Stomach (tissue), 9 donors: ENCODE results near the gene DLK2. TPM values are rescaled to one million over a fixed set of nuclear protein-coding genes. Genes with fewer than 3 reads are reported as not detected.
"Not testable (repeated sequence)": the region's sequence is repeated elsewhere in the genome, so short reads cannot be mapped to it uniquely, and the experiment has no call there.

Experiments
- DNase-seq, 2 donors: peaks; one replicate each; pipeline versions ENCODE4 v3.0.0 to v3.0.0-alpha.2; 2013 to 2019
- H3K27ac ChIP-seq, 5 donors: fragments of 200-600 bp in 4 of 5; sonication (generic) in 4 of 5; one replicate each; pipeline ENCODE4 v1.5.1; 2013 to 2019; ENCODE audit warnings: mild to moderate bottlenecking in 1 of 5, moderate library complexity in 1 of 5
- H3K27me3 ChIP-seq, 3 donors: fragments of 200-600 bp; sonication (generic); one replicate each; pipeline ENCODE4 v1.5.1; 2017 to 2019; ENCODE audit warnings: mixed run types in 1 of 3
- H3K36me3 ChIP-seq, 4 donors: fragments of 200-600 bp; sonication (generic); 1 replicate in 3 of 4; 2 replicates in 1 of 4; pipeline ENCODE4 v1.5.1; 2016 to 2019
- H3K4me1 ChIP-seq, 4 donors: fragments of 200-600 bp; sonication (generic); one replicate each; pipeline ENCODE4 v1.5.1; 2016 to 2019
- H3K4me3 ChIP-seq, 4 donors: fragments of 200-600 bp; sonication (generic) in 3 of 4; one replicate each; pipeline ENCODE4 v1.5.1; 2016 to 2019; ENCODE audit warnings: mild to moderate bottlenecking in 1 of 4
- H3K9me3 ChIP-seq, 4 donors: fragments of 200-600 bp; sonication (generic); one replicate each; pipeline ENCODE4 v1.5.1; 2016 to 2019
- CTCF ChIP-seq, 7 experiments: fragments of 450-650 bp in 4 of 7; fragments of 200-600 bp in 3 of 7; sonication (generic) in 3 of 7; IDR thresholded peaks; one replicate each; pipeline ENCODE4 v1.5.1; 2016 to 2019; ENCODE audit warnings: antibody characterized with exemption in 7 of 7, control low read depth in 2 of 7, mild to moderate bottlenecking in 1 of 7
- EP300 ChIP-seq: sonication (generic); formaldehyde crosslinking; IDR thresholded peaks from one replicate; pipeline ENCODE4 v1.6.1; 2017; ENCODE audit warnings: antibody characterized with exemption
- POLR2A ChIP-seq, 4 donors: fragments of 450-650 bp; IDR thresholded peaks; one replicate each; pipeline ENCODE4 v1.6.1; 2016; ENCODE audit warnings: antibody characterized with exemption in 4 of 4, control low read depth in 2 of 4, mild to moderate bottlenecking in 1 of 4, moderate library complexity in 1 of 4
- POLR2AphosphoS5 ChIP-seq, 3 donors: sonication (generic); formaldehyde crosslinking; IDR thresholded peaks; one replicate each; pipeline ENCODE4 v1.6.1; 2016; ENCODE audit warnings: antibody characterized with exemption in 3 of 3
- WGBS, 5 donors: extraction: QIAGEN DNeasy Blood & Tissue Kit in 3 of 5; methylation state at CpG; one replicate each; pipeline versions ENCODE4 v1.1.5 to v1.1.7; 2013 to 2018; 5-methylcytosine and 5-hydroxymethylcytosine counted together
- intact Hi-C: fragments of 100-400 bp; cut with DNase I; formaldehyde crosslinking; loops from one replicate; pipeline ENCODE4 v1.15.1; 2023; ENCODE audit warnings: low total_unique reads
- polyA plus RNA-seq, 3 donors: library from polyadenylated mRNA; stranded (reverse); fragments of 200-250 nt; gene quantifications; one replicate each; pipeline ENCODE4 v1.2.3, GENCODE V29; 2013
- total RNA-seq, 5 donors: library from RNA; depleted of rRNA; stranded (reverse); fragments of >200 nt; gene quantifications; one replicate each; pipeline versions ENCODE4 v1.1.0 to v1.2.3, GENCODE V29; 2014 to 2016
- donor health status: healthy with polysubstance abuse.
- donor health status: Bipolar disorder and iron deficiency.
- donor health status: healthy.

DLK2 gene
- total and polyA plus RNA-seq, 8 donors: 0.37 to 17.0 TPM; not detected in 6

GRCh38 chr6:43464337-43464736 is 9.0 kb upstream of the DLK2 start:
- Histone ChIP-seq H3K27ac (no peak overlapping the region), H3K27me3 (peaks cover 0 to 58% (median 0%) of the 10 kb centered on the region in 3 donors), H3K4me3 (no peak overlapping the region), H3K4me1 (peaks cover 0 to 7% (median 4%) of the 10 kb centered on the region in 4 donors), H3K9me3 (no peaks in the 10 kb centered on the region), H3K36me3 (no peaks in the 10 kb centered on the region)
- no peak for TF ChIP-seq EP300
- TF ChIP-seq POLR2A (IDR thresholded peaks at IDR 0.05): no peak
- TF ChIP-seq CTCF (IDR thresholded peaks at IDR 0.05): no peak
- no peak for TF ChIP-seq POLR2AphosphoS5 (IDR thresholded peaks at IDR 0.05)
- WGBS, 5 donors: 83 to 86% (median 85%) methylated on average over 8 of the region's 8 CpGs
- DNase-seq: no peak
- intact Hi-C loops: no loop called here

- Histone ChIP-seq H3K9me3 (no peaks in the 10 kb centered on the region), H3K27me3 (peaks cover under 1 to 74% (median under 1%) of the 10 kb centered on the region in 3 donors), H3K36me3 (no peaks in the 10 kb centered on the region), H3K27ac (no peak overlapping the region), H3K4me1 (no peaks in the 10 kb centered on the region), H3K4me3 (no peak overlapping the region)
- 62 to 77% (median 69%) methylated on average over 5 of the region's 5 CpGs for WGBS, 5 donors
- no peak for TF ChIP-seq CTCF (IDR thresholded peaks at IDR 0.05)
- no peak for TF ChIP-seq POLR2A (IDR thresholded peaks at IDR 0.05)
- TF ChIP-seq POLR2AphosphoS5 (IDR thresholded peaks at IDR 0.05): no peak
- no peak for TF ChIP-seq EP300
- intact Hi-C loops: no loop called here
- DNase-seq: no peak
These were observed 6.6 kb upstream of the DLK2 start for GRCh38 chr6:43461936-43462335.

- Histone ChIP-seq H3K27ac (no peak overlapping the region), H3K4me1 (peaks cover 11 to 14% (median 12%) of the 10 kb centered on the region in 4 donors), H3K27me3 (peaks cover 9 to 84% (median 20%) of the 10 kb centered on the region in 3 donors), H3K9me3 (no peaks in the 10 kb centered on the region), H3K4me3 (no peak overlapping the region), H3K36me3 (no peaks in the 10 kb centered on the region)
- WGBS, 5 donors: 61 to 93% (median 81%) methylated on average over 4 of the region's 4 CpGs
- TF ChIP-seq POLR2A (IDR thresholded peaks at IDR 0.05) (no peak), POLR2AphosphoS5 (IDR thresholded peaks at IDR 0.05) (no peak), CTCF (IDR thresholded peaks at IDR 0.05) (no peak), EP300 (no peak)
- DNase-seq: no peak
- intact Hi-C loops: no loop called here
These were observed 4.7 kb upstream of the DLK2 start for GRCh38 chr6:43460032-43460431.

- no peak for DNase-seq
- no peaks in the 10 kb centered on the region for H3K36me3 ChIP-seq
These were observed 4.2 kb upstream of the DLK2 start for GRCh38 chr6:43459535-43459934.

GRCh38 chr6:43458154-43458553 is 2.8 kb upstream of the DLK2 start:
- DNase-seq, H3K27ac ChIP-seq, intact Hi-C loops, H3K36me3 ChIP-seq, H3K9me3 ChIP-seq, H3K4me3 ChIP-seq: not testable (repeated sequence)
- WGBS, 5 donors: 89 to 94% (median 94%) methylated on average over 15 of the region's 15 CpGs
- peaks cover 16 to 22% (median 19%) of the 10 kb centered on the region in 4 donors for H3K4me1 ChIP-seq
- H3K27me3 ChIP-seq: peaks cover 9 to 82% (median 24%) of the 10 kb centered on the region in 3 donors

More at GRCh38 chr6:43459535-43459934, 4.2 kb upstream of the DLK2 start:
- intact Hi-C loops: no loop called here
- WGBS, 5 donors: 62 to 93% (median 72%) methylated on average over 1 of the region's 1 CpG
- H3K9me3 ChIP-seq: no peaks in the 10 kb centered on the region
- peaks cover 9 to 85% (median 24%) of the 10 kb centered on the region in 3 donors for H3K27me3 ChIP-seq
- H3K27ac ChIP-seq: no peak overlapping the region
- no peak for TF ChIP-seq POLR2AphosphoS5 (IDR thresholded peaks at IDR 0.05)
- no peak for TF ChIP-seq EP300
- no peak for TF ChIP-seq CTCF (IDR thresholded peaks at IDR 0.05)
- no peak for TF ChIP-seq POLR2A (IDR thresholded peaks at IDR 0.05)
- peaks cover 16 to 19% (median 17%) of the 10 kb centered on the region in 4 donors for H3K4me1 ChIP-seq
- H3K4me3 ChIP-seq: no peak overlapping the region
